Measurements from ENCODE around the gene HIPK2.

HIPK2 gene

DNA sequence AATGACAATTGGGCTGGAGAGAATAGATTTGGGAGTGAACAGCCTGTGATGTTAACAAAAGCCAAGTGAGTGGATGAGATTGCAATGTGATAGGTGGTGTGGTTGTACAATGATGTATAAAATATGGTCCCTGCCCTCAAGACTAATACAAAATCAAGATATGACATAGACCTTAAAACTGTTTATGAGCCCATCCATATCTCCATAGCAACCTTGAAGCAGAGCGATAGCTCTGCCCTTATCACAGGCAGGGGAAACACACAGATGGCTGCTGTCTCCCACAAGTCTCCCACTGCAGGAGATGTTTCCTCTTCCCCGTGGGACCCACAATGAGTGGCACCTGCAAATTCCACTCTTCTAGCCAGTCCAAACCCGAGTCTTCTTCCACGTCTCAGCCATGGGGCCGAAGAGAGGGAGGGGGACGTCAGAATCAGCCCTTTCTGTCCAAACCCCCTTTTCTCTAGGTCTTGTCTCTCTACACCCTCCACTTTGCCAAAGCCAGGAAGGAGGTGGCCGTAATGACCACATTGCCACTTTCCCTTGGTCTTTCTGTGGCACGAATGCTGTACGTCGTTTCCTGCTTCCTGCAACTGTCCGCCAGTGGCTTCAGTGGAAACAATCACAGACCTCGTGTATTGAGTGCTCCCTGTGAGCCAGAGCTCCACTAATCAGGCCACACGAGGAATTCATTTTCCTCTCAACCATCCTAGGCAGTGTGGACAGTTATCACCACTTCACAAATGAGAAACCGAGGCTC lies 43.7 kb upstream of the HIPK2 start:
- DNase-seq = no peak
- H3K36me3 ChIP-seq (replicated peaks) = no peaks in the 10 kb centered on the region
- TF ChIP-seq, protein P1, sequence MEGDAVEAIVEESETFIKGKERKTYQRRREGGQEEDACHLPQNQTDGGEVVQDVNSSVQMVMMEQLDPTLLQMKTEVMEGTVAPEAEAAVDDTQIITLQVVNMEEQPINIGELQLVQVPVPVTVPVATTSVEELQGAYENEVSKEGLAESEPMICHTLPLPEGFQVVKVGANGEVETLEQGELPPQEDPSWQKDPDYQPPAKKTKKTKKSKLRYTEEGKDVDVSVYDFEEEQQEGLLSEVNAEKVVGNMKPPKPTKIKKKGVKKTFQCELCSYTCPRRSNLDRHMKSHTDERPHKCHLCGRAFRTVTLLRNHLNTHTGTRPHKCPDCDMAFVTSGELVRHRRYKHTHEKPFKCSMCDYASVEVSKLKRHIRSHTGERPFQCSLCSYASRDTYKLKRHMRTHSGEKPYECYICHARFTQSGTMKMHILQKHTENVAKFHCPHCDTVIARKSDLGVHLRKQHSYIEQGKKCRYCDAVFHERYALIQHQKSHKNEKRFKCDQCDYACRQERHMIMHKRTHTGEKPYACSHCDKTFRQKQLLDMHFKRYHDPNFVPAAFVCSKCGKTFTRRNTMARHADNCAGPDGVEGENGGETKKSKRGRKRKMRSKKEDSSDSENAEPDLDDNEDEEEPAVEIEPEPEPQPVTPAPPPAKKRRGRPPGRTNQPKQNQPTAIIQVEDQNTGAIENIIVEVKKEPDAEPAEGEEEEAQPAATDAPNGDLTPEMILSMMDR (IDR thresholded peaks at IDR 0.05; ENCODE audit: low read depth, low read length, missing control alignments) = no peak
- no peak overlapping the region for H3K4me3 ChIP-seq (ENCODE audit: low read depth, low read length)
- no peaks in the 10 kb centered on the region for H3K27me3 ChIP-seq (replicated peaks)
- no peak overlapping the region for H3K27ac ChIP-seq
- in situ Hi-C loops (cut with HindIII; ENCODE audit: low pct_ligation_motif_present, low sequenced_read_pairs) = no loop called here

DNA sequence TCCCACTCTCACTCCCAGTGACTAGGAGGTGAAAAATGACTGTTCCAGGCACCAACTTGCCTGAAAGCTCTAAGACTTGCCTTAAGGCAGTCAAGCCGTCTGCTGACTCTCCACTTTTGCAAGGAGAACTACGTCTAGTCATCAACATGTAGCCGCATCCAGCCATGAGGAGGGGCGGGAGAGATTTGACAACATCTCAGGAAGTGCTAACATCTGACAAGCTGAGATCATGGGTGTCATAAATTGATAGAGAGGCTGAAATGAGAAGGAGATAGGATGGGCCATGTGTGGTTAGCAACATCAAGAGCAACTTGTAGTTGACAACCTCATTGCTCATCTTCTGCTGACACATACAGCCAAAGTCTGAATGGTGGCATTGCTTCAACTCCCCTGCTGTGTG lies 42.3 kb upstream of the HIPK2 start:
- TF ChIP-seq, protein P1 (IDR thresholded peaks at IDR 0.05; ENCODE audit: low read depth, low read length, missing control alignments) = no peak
- no peak for DNase-seq
- Histone ChIP-seq H3K4me3 (ENCODE audit: low read depth, low read length) (no peak overlapping the region), H3K27ac (no peak overlapping the region), H3K27me3 (replicated peaks) (no peaks in the 10 kb centered on the region), H3K36me3 (replicated peaks) (no peaks in the 10 kb centered on the region)
- in situ Hi-C loops (cut with HindIII; ENCODE audit: low pct_ligation_motif_present, low sequenced_read_pairs) = no loop called here

DNA sequence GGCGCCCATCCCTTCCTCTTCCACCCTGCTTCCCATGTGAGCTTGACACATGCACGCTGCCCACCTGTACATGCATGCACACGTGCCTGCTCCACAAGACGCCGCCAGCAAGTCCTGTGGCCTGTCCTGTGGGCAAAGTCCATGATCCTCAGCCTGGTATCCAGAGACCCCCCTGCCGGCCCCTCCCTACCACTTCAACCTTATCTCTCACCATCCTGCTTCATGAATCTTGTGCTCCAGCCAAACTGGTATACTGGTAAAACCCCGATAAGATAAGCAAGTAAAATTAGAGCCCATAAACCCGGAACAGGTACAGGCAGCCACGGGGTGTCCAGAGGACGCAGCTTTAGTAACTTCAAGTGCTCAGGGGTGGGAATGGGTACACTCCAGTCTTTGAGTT lies 39.5 kb upstream of the HIPK2 start:
- TF ChIP-seq, protein P1 (IDR thresholded peaks at IDR 0.05; ENCODE audit: low read depth, low read length, missing control alignments) = no peak
- Histone ChIP-seq H3K27me3 (replicated peaks) (no peaks in the 10 kb centered on the region), H3K4me3 (ENCODE audit: low read depth, low read length) (no peak overlapping the region), H3K27ac (no peak overlapping the region), H3K36me3 (replicated peaks) (no peaks in the 10 kb centered on the region)
- in situ Hi-C loops (cut with HindIII; ENCODE audit: low pct_ligation_motif_present, low sequenced_read_pairs) = no loop called here
- no peak for DNase-seq

DNA sequence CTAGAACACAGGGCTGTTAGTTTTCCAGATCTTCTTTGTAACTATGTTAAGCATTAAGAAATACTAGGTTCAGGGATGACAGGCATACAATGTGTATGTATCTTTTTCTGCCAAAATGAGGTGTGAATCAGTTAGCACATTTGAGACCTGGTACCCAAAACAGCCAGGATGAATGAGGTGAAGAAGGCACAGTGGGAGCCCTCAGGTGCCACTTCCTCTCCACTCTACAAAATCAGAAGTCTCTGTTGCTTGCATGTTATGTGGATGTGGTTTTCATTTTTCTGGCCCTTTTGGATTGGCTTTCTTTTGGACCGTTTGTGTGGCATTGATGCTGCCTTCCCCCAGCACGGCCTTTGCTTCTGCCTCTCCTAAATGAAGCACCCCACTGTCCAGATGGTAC lies 35.9 kb upstream of the HIPK2 start:
- H3K4me3 ChIP-seq (ENCODE audit: low read depth, low read length) = no peak overlapping the region
- no peaks in the 10 kb centered on the region for H3K27me3 ChIP-seq (replicated peaks)
- H3K27ac ChIP-seq = no peak overlapping the region
- no peak for DNase-seq
- in situ Hi-C loops (cut with HindIII; ENCODE audit: low pct_ligation_motif_present, low sequenced_read_pairs) = no loop called here
- H3K36me3 ChIP-seq (replicated peaks) = no peaks in the 10 kb centered on the region
- TF ChIP-seq, protein P1 (IDR thresholded peaks at IDR 0.05; ENCODE audit: low read depth, low read length, missing control alignments) = no peak

DNA sequence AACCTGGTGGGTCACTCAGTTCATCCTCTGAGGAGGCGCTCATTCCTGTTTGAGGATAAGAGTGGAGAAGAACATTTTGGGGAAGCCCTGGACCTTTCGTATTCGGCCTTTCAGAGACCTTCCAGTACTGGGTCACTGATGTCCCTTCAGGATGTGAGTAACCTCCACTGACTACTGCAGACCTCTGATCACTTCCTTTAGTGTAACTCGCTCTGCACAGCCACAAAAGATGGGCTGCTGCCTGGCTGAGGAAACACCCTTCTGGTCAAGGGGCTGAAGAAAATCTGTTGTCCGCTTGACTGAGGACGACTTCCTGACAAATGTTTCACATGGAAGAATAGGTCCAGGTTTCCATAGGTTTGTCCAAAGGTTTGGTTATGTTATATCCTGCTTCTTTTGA lies 35.4 kb upstream of the HIPK2 start:
- in situ Hi-C loops (cut with HindIII; ENCODE audit: low pct_ligation_motif_present, low sequenced_read_pairs) = no loop called here
- no peak for DNase-seq
- Histone ChIP-seq H3K4me3 (ENCODE audit: low read depth, low read length) (no peak overlapping the region), H3K27ac (no peak overlapping the region), H3K36me3 (replicated peaks) (no peaks in the 10 kb centered on the region), H3K27me3 (replicated peaks) (no peaks in the 10 kb centered on the region)
- TF ChIP-seq, protein P1 (IDR thresholded peaks at IDR 0.05; ENCODE audit: low read depth, low read length, missing control alignments) = no peak

DNA sequence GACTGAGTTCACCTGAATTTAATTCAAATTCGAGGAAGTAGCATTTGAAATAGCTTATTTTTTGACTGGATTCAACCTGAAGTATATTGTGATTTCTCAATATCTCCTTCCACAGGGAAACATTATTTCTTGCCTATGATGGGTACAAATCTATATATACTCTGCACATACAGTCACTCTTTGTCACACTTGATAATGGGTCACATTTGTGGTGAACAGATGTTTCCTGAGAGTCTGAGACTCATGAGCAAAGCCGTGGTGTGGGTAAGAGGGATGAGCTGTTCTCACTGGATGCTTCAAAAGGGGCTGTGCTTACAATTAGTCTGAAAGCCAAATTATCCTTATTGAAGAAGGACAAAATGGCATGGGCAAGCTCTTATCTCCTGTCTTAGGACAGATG lies 33.3 kb upstream of the HIPK2 start:
- no peak for DNase-seq
- H3K27ac ChIP-seq = no peak overlapping the region
- no peaks in the 10 kb centered on the region for H3K36me3 ChIP-seq (replicated peaks)
- in situ Hi-C loops (cut with HindIII; ENCODE audit: low pct_ligation_motif_present, low sequenced_read_pairs) = no loop called here
- H3K4me3 ChIP-seq (ENCODE audit: low read depth, low read length) = no peak overlapping the region
- H3K27me3 ChIP-seq (replicated peaks) = no peaks in the 10 kb centered on the region
- TF ChIP-seq, protein P1 (IDR thresholded peaks at IDR 0.05; ENCODE audit: low read depth, low read length, missing control alignments) = no peak
